Endothelial cell (in vitro differentiated cells): Measurements from ENCODE around the gene FAM240A. TPM values are rescaled to one million over a fixed set of nuclear protein-coding genes. Genes with fewer than 3 reads are reported as not detected.
A peak's percentile ranks its signal among the peaks of the same experiment; 100 is the strongest.

Experiments used
- DNase-seq: peaks from one replicate; pipeline ENCODE4 v3.0.0; 2021; ENCODE audit warnings: low spot score
- H3K27ac Mint-ChIP-seq: one replicate; pipeline ENCODE4 v1.8.0; 2021; ENCODE audit warnings: mixed read lengths, inconsistent platforms; ENCODE audit not compliant: unreplicated experiment
- H3K27me3 Mint-ChIP-seq: one replicate; pipeline ENCODE4 v1.8.0; 2021; ENCODE audit warnings: mild to moderate bottlenecking, moderate library complexity, mixed read lengths, inconsistent platforms; ENCODE audit not compliant: unreplicated experiment
- H3K36me3 Mint-ChIP-seq: one replicate; pipeline ENCODE4 v1.8.0; 2021; ENCODE audit warnings: mild to moderate bottlenecking, low read depth, mixed read lengths, inconsistent platforms; ENCODE audit not compliant: unreplicated experiment
- H3K4me1 Mint-ChIP-seq: one replicate; pipeline ENCODE4 v1.8.0; 2021; ENCODE audit warnings: mild to moderate bottlenecking, mixed read lengths, inconsistent platforms; ENCODE audit not compliant: unreplicated experiment
- H3K4me3 Mint-ChIP-seq: one replicate; pipeline ENCODE4 v1.8.0; 2021; ENCODE audit warnings: mild to moderate bottlenecking, mixed read lengths, inconsistent platforms; ENCODE audit not compliant: unreplicated experiment
- H3K9me3 Mint-ChIP-seq: one replicate; pipeline ENCODE4 v1.8.0; 2021; ENCODE audit warnings: mixed read lengths, inconsistent platforms; ENCODE audit not compliant: unreplicated experiment
- total RNA-seq: library from RNA; stranded (reverse); fragmentation: NEBNext Ultra II Directional; extraction: Animal tissue kit (Norgen Biotek cat#: 25700); gene quantifications from one replicate; pipeline ENCODE4 v1.2.1, GENCODE V29; 2021; ENCODE audit not compliant: unreplicated experiment
- TF ChIP-seq, protein P1 (sequence below): fragments of 200-600 bp; sonication (generic); IDR thresholded peaks from one replicate; pipeline ENCODE4 v1.5.0; 2021; ENCODE audit warnings: antibody characterized with exemption; ENCODE audit not compliant: unreplicated experiment

Gene FAM240A
- total RNA-seq, 1 donor from 2014 or later: not detected

DNA sequence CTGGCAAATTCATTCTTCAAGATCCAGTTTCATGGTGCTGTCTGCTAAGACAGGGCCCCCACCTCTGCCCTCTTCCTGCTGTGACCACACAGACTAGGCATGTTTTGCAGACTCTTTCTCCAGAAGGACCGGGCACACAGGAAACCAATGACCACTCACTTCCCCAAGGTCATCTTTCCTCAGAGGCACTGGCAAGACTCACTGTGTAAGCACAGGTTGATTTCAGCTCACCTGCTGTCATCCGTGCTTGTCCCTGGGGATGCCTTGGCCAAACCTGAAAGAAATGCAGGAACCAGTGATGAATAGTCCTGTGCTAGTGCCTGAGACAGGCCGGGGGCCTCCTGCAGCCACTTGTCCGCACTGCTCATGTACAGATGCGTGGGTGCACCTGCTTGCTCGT, 47.7 kb downstream of the FAM240A start:
- TF ChIP-seq, protein P1, sequence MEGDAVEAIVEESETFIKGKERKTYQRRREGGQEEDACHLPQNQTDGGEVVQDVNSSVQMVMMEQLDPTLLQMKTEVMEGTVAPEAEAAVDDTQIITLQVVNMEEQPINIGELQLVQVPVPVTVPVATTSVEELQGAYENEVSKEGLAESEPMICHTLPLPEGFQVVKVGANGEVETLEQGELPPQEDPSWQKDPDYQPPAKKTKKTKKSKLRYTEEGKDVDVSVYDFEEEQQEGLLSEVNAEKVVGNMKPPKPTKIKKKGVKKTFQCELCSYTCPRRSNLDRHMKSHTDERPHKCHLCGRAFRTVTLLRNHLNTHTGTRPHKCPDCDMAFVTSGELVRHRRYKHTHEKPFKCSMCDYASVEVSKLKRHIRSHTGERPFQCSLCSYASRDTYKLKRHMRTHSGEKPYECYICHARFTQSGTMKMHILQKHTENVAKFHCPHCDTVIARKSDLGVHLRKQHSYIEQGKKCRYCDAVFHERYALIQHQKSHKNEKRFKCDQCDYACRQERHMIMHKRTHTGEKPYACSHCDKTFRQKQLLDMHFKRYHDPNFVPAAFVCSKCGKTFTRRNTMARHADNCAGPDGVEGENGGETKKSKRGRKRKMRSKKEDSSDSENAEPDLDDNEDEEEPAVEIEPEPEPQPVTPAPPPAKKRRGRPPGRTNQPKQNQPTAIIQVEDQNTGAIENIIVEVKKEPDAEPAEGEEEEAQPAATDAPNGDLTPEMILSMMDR: no peak
- peaks cover 9% of the 10 kb centered on the region for H3K4me1 Mint-ChIP-seq
- no peaks in the 10 kb centered on the region for H3K9me3 Mint-ChIP-seq
- H3K27me3 Mint-ChIP-seq: peaks cover 9% of the 10 kb centered on the region
- no peaks in the 10 kb centered on the region for H3K36me3 Mint-ChIP-seq
- H3K27ac Mint-ChIP-seq: peak overlapping the region; percentile 13
- no peak for DNase-seq
- no peak overlapping the region for H3K4me3 Mint-ChIP-seq

DNA sequence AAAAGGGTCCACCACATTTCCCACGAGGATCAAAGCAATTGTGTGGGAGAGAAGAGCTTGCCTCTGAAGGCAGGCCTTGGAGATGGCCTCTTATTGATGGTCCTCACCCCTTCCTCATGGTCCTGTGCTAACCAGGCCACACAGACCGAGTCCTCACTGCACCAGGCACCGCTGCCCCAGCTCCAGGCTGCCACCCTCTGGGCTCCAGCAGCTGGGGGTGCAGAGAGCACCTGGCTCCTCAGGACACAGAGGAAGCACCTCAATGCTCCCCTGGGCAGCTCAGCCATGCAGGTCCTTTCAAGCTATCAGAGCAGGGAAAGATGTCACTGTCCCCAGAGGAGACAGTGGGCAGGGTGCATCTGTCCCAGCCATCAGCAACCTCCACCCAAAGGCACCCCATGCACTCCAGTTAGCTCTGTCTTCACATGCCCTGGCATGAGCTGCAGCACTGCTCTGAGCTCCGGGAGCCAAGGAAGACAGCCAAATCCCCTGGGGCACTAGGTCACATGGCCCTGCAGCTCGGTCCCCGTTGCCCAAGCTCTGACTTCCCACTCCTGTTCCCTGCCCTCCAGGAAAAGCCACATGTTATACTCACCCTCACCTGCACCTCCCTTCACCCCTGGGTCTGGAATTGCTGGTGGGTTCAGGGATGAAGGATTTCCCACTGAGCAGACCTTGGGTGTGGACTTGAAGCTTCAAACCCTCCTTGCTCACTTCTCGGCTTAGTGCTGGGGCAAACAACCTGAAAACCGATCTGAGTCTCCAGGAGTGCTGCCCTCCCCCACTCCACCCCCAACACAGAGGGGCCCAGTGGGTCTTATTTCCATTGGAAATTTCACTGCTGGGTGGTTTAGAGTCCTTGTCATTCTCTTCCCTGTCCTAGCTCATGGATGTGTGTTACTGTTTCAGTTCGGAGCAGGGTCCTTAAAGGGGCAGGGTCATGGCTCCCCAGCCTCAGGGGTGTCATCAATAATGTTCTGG, 48.5 kb downstream of the FAM240A start:
- Mint-ChIP-seq H3K36me3 (no peaks in the 10 kb centered on the region), H3K27ac (no peak overlapping the region), H3K4me3 (no peak overlapping the region), H3K9me3 (no peaks in the 10 kb centered on the region), H3K4me1 (peaks cover 9% of the 10 kb centered on the region), H3K27me3 (peaks cover 9% of the 10 kb centered on the region)
- TF ChIP-seq, protein P1: no peak
- DNase-seq: no peak

DNA sequence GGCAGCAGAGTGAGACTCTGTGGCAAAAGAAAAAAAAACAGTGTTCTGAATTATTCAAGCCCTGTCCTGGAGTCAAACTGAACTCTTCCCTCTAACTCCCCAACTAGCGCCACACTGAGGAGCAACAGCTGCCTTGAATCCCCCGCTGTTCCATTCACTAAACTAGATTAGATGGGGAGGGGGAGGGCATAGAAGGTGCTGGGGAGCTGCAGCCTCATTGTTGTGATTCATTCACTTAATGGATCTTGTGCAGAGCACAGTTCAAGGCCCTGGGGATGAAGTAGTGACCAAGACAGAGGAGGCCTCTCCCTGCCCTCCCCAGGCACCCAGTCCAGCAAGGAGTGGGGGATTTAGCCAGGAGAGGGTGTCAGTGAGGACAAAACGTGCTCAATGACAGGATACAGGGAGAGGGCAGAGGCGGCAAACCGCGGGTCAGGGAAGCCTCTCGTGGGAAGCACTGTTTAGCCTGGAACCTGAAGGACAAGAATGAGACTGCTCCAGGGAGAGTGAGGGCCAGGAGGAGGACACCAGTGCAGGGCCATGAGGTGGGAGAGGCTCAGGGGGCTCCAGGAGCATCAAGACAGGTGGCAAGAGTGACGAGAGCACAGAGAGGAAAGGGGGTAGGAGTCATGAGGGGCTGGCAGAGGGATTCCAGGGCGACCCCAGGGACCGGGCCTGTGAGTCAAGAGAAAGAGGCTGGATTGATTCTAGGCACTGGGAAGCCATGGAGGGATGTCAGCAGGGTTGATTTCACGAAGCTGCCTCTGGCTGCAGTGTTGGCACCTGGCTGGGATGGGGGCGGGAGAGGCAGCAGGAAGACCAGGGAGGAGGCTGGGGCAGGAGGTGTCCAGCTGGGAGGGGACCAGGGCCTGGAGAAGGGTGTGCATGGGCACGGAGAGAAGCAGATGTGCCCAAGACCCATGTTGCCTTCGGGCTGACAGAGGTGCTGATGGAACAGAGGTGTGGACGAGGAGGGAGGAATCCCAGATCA, 49.7 kb downstream of the FAM240A start:
- TF ChIP-seq, protein P1: no peak
- Mint-ChIP-seq H3K4me1 (peaks cover 9% of the 10 kb centered on the region), H3K27me3 (peaks cover 12% of the 10 kb centered on the region), H3K4me3 (peak overlapping the region; percentile 42), H3K27ac (no peak overlapping the region), H3K9me3 (no peaks in the 10 kb centered on the region), H3K36me3 (no peaks in the 10 kb centered on the region)
- peak; percentile 2 for DNase-seq

DNA sequence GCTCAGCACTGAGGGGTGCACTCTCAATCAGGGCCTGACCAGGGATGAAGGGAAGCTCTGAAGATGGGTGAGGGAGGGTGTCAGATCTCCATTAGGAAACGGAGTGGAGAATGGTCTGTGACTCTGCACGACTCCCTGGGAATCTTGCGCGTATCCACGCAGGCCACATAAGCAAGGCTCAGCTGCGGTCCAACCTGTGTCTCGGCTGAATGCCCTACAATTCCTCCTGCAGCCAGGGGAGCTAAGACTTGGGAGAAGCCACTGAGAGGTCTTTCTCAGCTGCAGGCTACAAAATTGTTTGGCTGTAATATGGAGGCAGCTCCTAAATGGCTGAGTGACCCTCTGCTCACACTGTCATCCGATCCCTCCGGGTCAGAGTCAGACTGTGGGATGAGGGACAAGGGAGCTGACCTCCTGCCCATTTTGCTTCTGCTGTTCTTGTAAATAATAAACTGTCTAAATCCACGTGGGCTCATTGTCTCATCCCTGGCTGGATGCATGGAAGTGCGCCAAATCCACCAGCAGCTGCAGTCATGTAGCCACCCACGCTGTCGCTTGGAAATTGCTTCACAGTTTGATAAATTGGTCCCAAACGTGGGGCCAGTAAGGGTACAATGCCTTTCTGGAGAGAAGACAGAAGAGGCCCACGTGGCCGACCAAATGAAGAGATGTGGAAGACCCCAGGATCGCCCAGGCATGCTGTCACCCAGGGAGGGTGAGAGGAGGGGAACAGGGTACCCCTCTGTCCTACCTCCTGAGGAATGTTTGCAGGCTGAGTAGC, 50.6 kb downstream of the FAM240A start:
- Mint-ChIP-seq H3K4me1 (peaks cover 7% of the 10 kb centered on the region), H3K36me3 (no peaks in the 10 kb centered on the region), H3K27me3 (peaks cover 12% of the 10 kb centered on the region), H3K9me3 (no peaks in the 10 kb centered on the region), H3K4me3 (no peak overlapping the region), H3K27ac (no peak overlapping the region)
- TF ChIP-seq, protein P1: no peak
- no peak for DNase-seq
